Measurements from ENCODE around the gene DACT3.

Gene DACT3

GRCh38 chr19:46640656-46641055 lies 20.3 kb downstream of the DACT3 start:
- Histone ChIP-seq H3K9ac (ENCODE audit: low read length) (no peak overlapping the region), H3K9me3 (ENCODE audit: low read length) (no peaks in the 10 kb centered on the region)

GRCh38 chr19:46639358-46640182 lies 21.4 kb downstream of the DACT3 start:
- H3K36me3 ChIP-seq (ENCODE audit: insufficient read depth, low read length), result no peaks in the 10 kb centered on the region
- peaks cover 21% of the 10 kb centered on the region for H3K4me1 ChIP-seq (ENCODE audit: insufficient read depth, low read length)
- H3K9ac ChIP-seq (ENCODE audit: low read length), result peak overlapping the region; percentile 23
- H3K4me3 ChIP-seq (ENCODE audit: low read depth in 1 of 2, low read length in 2 of 2), result peak overlapping the region; percentile 46 to 54
- H3K27ac ChIP-seq (ENCODE audit: low read depth, low read length), result peak overlapping the region; percentile 89
- H3K9me3 ChIP-seq (ENCODE audit: low read length), result no peaks in the 10 kb centered on the region
- H3K27me3 ChIP-seq (ENCODE audit: control insufficient read depth in 1 of 2, insufficient read depth in 2 of 2, low read length in 2 of 2), result no peaks in the 10 kb centered on the region

More at GRCh38 chr19:46640656-46641055, 20.3 kb downstream of the DACT3 start:
- Histone ChIP-seq H3K4me3 (ENCODE audit: low read depth in 1 of 2, low read length in 2 of 2) (no peak overlapping the region), H3K36me3 (ENCODE audit: insufficient read depth, low read length) (no peaks in the 10 kb centered on the region), H3K27me3 (ENCODE audit: control insufficient read depth in 1 of 2, insufficient read depth in 2 of 2, low read length in 2 of 2) (no peaks in the 10 kb centered on the region), H3K4me1 (ENCODE audit: insufficient read depth, low read length) (peaks cover 23% of the 10 kb centered on the region), H3K27ac (ENCODE audit: low read depth, low read length) (no peak overlapping the region)

DNA sequence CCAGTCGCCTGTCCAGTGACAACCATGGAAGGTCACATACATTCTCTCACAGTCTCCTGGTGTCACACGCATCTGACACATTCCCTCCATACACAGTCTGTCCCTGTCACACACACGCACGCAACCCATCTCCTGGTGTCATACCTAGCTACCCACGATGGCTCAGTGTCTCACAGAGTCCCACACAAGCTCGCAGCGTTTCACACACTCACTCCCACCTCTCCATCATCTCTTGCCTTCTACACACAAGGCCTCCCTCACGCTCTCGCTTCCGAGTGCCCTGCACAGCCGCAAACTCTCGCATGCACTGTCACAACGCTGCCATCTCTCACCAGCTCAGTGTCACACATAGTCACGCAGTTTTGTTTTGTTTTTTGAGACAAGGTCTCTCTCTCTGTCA lies 23.8 kb downstream of the DACT3 start:
- H3K36me3 ChIP-seq (ENCODE audit: insufficient read depth, low read length), result no peaks in the 10 kb centered on the region
- H3K9me3 ChIP-seq (ENCODE audit: low read length), result no peaks in the 10 kb centered on the region
- no peak overlapping the region for H3K9ac ChIP-seq (ENCODE audit: low read length)
- no peak overlapping the region for H3K4me3 ChIP-seq (ENCODE audit: low read depth in 1 of 2, low read length in 2 of 2)
- peaks cover 29% of the 10 kb centered on the region for H3K4me1 ChIP-seq (ENCODE audit: insufficient read depth, low read length)
- no peak overlapping the region for H3K27ac ChIP-seq (ENCODE audit: low read depth, low read length)
- no peaks in the 10 kb centered on the region for H3K27me3 ChIP-seq (ENCODE audit: control insufficient read depth in 1 of 2, insufficient read depth in 2 of 2, low read length in 2 of 2)

- Histone ChIP-seq H3K27ac (ENCODE audit: low read depth, low read length) (no peak within 1 kb of the TSS), H3K9ac (ENCODE audit: low read length) (no peak within 1 kb of the TSS), H3K4me3 (ENCODE audit: low read depth in 1 of 2, low read length in 2 of 2) (no peak within 1 kb of the TSS), H3K4me1 (ENCODE audit: insufficient read depth, low read length) (peaks cover 29% of the 10 kb centered on the region), H3K36me3 (ENCODE audit: insufficient read depth, low read length) (no peaks in the 10 kb centered on the region), H3K27me3 (ENCODE audit: control insufficient read depth in 1 of 2, insufficient read depth in 2 of 2, low read length in 2 of 2) (no peaks in the 10 kb centered on the region), H3K9me3 (ENCODE audit: low read length) (no peaks in the 10 kb centered on the region)
Measured at GRCh38 chr19:46635920-46636761, 24.8 kb downstream of the DACT3 start, which contains the start of gene GNG8. GNG8 (minus strand) TSS chr19:46636202; CDS start chr19:46634682, 1,520 bp downstream.

DNA sequence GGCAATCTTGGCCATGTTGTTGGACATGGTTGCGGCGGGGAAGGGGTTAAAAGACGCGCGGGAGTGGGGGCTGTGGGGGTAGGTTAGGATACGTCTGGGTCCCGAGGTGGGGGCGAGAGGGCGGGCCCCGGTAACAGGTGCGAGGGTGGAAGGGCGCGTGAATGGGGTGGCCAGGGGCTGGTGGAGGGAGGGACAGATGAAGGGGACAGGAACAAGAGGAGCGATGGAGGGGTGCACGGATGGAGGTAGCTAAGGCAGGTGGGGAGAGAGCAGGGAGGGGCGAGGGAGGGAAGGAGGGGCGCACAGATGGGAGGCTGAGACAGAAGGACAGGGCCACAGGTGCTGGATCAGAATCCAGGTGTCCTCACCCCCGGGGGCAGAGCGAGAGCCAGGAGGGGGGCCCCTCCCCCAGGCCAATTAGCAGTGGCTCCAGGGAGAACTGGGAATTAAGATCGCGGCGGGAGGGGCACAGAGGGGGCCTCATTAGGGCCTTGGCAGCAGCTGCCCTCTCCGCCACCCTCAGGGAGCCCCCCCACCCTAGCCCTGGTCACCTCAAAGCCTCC lies 26.2 kb downstream of the DACT3 start:
- Histone ChIP-seq H3K36me3 (ENCODE audit: insufficient read depth, low read length) (no peaks in the 10 kb centered on the region), H3K9me3 (ENCODE audit: low read length) (no peaks in the 10 kb centered on the region), H3K27me3 (ENCODE audit: control insufficient read depth in 1 of 2, insufficient read depth in 2 of 2, low read length in 2 of 2) (no peaks in the 10 kb centered on the region), H3K4me3 (ENCODE audit: low read depth in 1 of 2, low read length in 2 of 2) (peak overlapping the region; percentile 27 to 41), H3K9ac (ENCODE audit: low read length) (no peak overlapping the region), H3K27ac (ENCODE audit: low read depth, low read length) (no peak overlapping the region), H3K4me1 (ENCODE audit: insufficient read depth, low read length) (peaks cover 22% of the 10 kb centered on the region)

DNA sequence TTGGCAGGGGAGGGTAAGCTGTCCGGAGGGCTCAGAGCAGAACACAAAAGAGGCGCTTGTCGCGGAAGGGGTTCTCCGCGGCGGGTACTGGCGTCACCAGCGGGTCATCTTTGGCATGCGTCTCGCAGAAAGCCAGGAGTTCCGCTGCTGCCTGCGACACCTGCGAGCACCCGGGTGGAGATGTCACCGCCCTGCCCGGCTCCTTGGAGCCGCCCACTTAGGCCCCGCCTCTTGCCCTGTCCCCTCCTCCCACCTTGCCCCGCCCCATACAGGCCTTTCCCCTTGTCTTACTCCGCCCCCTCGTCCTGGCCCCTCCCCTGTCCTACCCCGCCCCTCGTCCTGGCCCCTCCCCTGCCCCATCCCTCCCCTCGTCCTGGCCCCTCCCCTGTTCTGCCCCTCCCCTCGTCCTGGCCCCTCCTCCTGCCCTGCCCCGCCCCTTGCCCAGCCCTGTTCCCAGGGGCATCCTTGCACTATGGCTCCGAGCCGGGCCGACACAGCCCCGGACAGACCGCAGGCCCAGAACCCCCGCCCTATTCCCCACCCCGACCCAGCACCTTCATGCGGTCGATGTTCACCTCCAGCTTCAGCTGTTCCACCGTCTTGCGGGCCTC lies 26.8 kb downstream of the DACT3 start:
- H3K9ac ChIP-seq (ENCODE audit: low read length), result no peak overlapping the region
- H3K27ac ChIP-seq (ENCODE audit: low read depth, low read length), result peak overlapping the region; percentile 58
- H3K27me3 ChIP-seq (ENCODE audit: control insufficient read depth in 1 of 2, insufficient read depth in 2 of 2, low read length in 2 of 2), result no peaks in the 10 kb centered on the region
- no peaks in the 10 kb centered on the region for H3K36me3 ChIP-seq (ENCODE audit: insufficient read depth, low read length)
- H3K4me3 ChIP-seq (ENCODE audit: low read depth in 1 of 2, low read length in 2 of 2), result peak overlapping the region; percentile 53 to 61
- H3K4me1 ChIP-seq (ENCODE audit: insufficient read depth, low read length), result peaks cover 18% of the 10 kb centered on the region
- no peaks in the 10 kb centered on the region for H3K9me3 ChIP-seq (ENCODE audit: low read length)

GRCh38 chr19:46633130-46633529 lies 27.9 kb downstream of the DACT3 start:
- H3K9ac ChIP-seq (ENCODE audit: low read length), result no peak overlapping the region
- no peak overlapping the region for H3K27ac ChIP-seq (ENCODE audit: low read depth, low read length)
- no peaks in the 10 kb centered on the region for H3K9me3 ChIP-seq (ENCODE audit: low read length)
- no peaks in the 10 kb centered on the region for H3K27me3 ChIP-seq (ENCODE audit: control insufficient read depth in 1 of 2, insufficient read depth in 2 of 2, low read length in 2 of 2)
- H3K36me3 ChIP-seq (ENCODE audit: insufficient read depth, low read length), result no peaks in the 10 kb centered on the region
- no peak overlapping the region for H3K4me3 ChIP-seq (ENCODE audit: low read depth in 1 of 2, low read length in 2 of 2)
- H3K4me1 ChIP-seq (ENCODE audit: insufficient read depth, low read length), result peaks cover 14% of the 10 kb centered on the region

- Histone ChIP-seq H3K4me1 (ENCODE audit: insufficient read depth, low read length) (peaks cover 12% of the 10 kb centered on the region), H3K9me3 (ENCODE audit: low read length) (no peaks in the 10 kb centered on the region), H3K27ac (ENCODE audit: low read depth, low read length) (no peak overlapping the region), H3K4me3 (ENCODE audit: low read depth in 1 of 2, low read length in 2 of 2) (no peak overlapping the region), H3K27me3 (ENCODE audit: control insufficient read depth in 1 of 2, insufficient read depth in 2 of 2, low read length in 2 of 2) (no peaks in the 10 kb centered on the region), H3K36me3 (ENCODE audit: insufficient read depth, low read length) (no peaks in the 10 kb centered on the region), H3K9ac (ENCODE audit: low read length) (no peak overlapping the region)
Measured at GRCh38 chr19:46631481-46631880, 29.5 kb downstream of the DACT3 start.

GRCh38 chr19:46630586-46631205 lies 30.3 kb downstream of the DACT3 start:
- H3K9me3 ChIP-seq (ENCODE audit: low read length), result no peaks in the 10 kb centered on the region
- no peaks in the 10 kb centered on the region for H3K36me3 ChIP-seq (ENCODE audit: insufficient read depth, low read length)
- peaks cover 16% of the 10 kb centered on the region for H3K4me1 ChIP-seq (ENCODE audit: insufficient read depth, low read length)
- H3K27me3 ChIP-seq (ENCODE audit: control insufficient read depth in 1 of 2, insufficient read depth in 2 of 2, low read length in 2 of 2), result no peaks in the 10 kb centered on the region
- no peak overlapping the region for H3K9ac ChIP-seq (ENCODE audit: low read length)
- H3K27ac ChIP-seq (ENCODE audit: low read depth, low read length), result no peak overlapping the region
- no peak overlapping the region for H3K4me3 ChIP-seq (ENCODE audit: low read depth in 1 of 2, low read length in 2 of 2)

- H3K9me3 ChIP-seq (ENCODE audit: low read length), result no peaks in the 10 kb centered on the region
- peaks cover 19% of the 10 kb centered on the region for H3K4me1 ChIP-seq (ENCODE audit: insufficient read depth, low read length)
- no peak overlapping the region for H3K27ac ChIP-seq (ENCODE audit: low read depth, low read length)
- H3K9ac ChIP-seq (ENCODE audit: low read length), result no peak overlapping the region
- no peaks in the 10 kb centered on the region for H3K27me3 ChIP-seq (ENCODE audit: control insufficient read depth in 1 of 2, insufficient read depth in 2 of 2, low read length in 2 of 2)
- no peak overlapping the region for H3K4me3 ChIP-seq (ENCODE audit: low read depth in 1 of 2, low read length in 2 of 2)
- no peaks in the 10 kb centered on the region for H3K36me3 ChIP-seq (ENCODE audit: insufficient read depth, low read length)
Measured at GRCh38 chr19:46629546-46630025, 31.4 kb downstream of the DACT3 start.
